Omental fat pad (tissue), 4 donors: ENCODE results near the gene CD4. TPM values are rescaled to one million over a fixed set of nuclear protein-coding genes. Genes with fewer than 3 reads are reported as not detected.
"Not testable (repeated sequence)": the region's sequence is repeated elsewhere in the genome, so short reads cannot be mapped to it uniquely, and the experiment has no call there.

ENCODE experiments used
- ATAC-seq: fragments of 150-250 bp; one replicate; pipeline ENCODE4 v1.9.1; 2016; ENCODE audit warnings: mild to moderate bottlenecking, moderate library complexity; ENCODE audit not compliant: low FRiP score
- DNase-seq: peaks from one replicate; pipeline ENCODE4 v3.0.0-alpha.2; 2019; ENCODE audit warnings: low spot score
- CTCF ChIP-seq, 3 donors: fragments of 450-650 bp; IDR thresholded peaks; one replicate each; pipeline ENCODE4 v1.5.1; 2016 to 2017; ENCODE audit warnings: antibody characterized with exemption in 3 of 3, mild to moderate bottlenecking in 3 of 3, moderate library complexity in 2 of 3
- total RNA-seq, 4 donors: library from RNA; depleted of rRNA; stranded (reverse); fragments of >200 nt; gene quantifications; one replicate each; pipeline ENCODE4 v1.1.0, GENCODE V29; 2016

CD4 gene
- total RNA-seq, 4 donors from 2014 or later = 19.7 to 26.5 (median 21.8) TPM

- no peak for ATAC-seq
- DNase-seq = no peak
These were observed 73.7 kb downstream of the CD4 start for GRCh38 chr12:6863033-6863432.

GRCh38 chr12:6863586-6864321 is 74.4 kb downstream of the CD4 start:
- ATAC-seq (no peak), DNase-seq (no peak)
- TF ChIP-seq CTCF (IDR thresholded peaks at IDR 0.05) = no peak

More at GRCh38 chr12:6863033-6863432, 73.7 kb downstream of the CD4 start:
- no peak for TF ChIP-seq CTCF (IDR thresholded peaks at IDR 0.05)

- not testable (repeated sequence) for ATAC-seq, DNase-seq
These were observed 76.0 kb downstream of the CD4 start for GRCh38 chr12:6865307-6865706.

- DNase-seq = no peak
- no peak for ATAC-seq
- TF ChIP-seq CTCF (IDR thresholded peaks at IDR 0.05) = no peak
These were observed 77.0 kb downstream of the CD4 start for GRCh38 chr12:6866163-6866919.

- TF ChIP-seq CTCF (IDR thresholded peaks at IDR 0.05) = no peak
- peak; percentile 1 for ATAC-seq
- no peak for DNase-seq
These were observed 77.6 kb downstream of the CD4 start for GRCh38 chr12:6866920-6867412.

- ATAC-seq = peak; percentile 79
- peak; percentile 41 for DNase-seq
- no peak for TF ChIP-seq CTCF (IDR thresholded peaks at IDR 0.05)
These were observed 78.3 kb downstream of the CD4 start, which contains the start of gene TPI1 for GRCh38 chr12:6867413-6868210. TPI1 (plus strand) TSS chr12:6867531; CDS start chr12:6867567, 36 bp downstream.
